ENCODE measurements around the gene NAT14. TPM values are rescaled to one million over a fixed set of nuclear protein-coding genes. Genes with fewer than 3 reads are reported as not detected.

NAT14 gene
- total RNA-seq, 1 experiment from 2014 or later: 93.1 TPM

GRCh38 chr19:55504981-55505380, 20.0 kb downstream of the NAT14 start:
- ATAC-seq (no peak), DNase-seq (ENCODE audit: low read depth, low spot score) (no peak)
- in situ Hi-C loops (cut with HindIII; ENCODE audit: low pct_unique_long_range_greater_than_20kb, low sequenced_read_pairs) (no loop called here), intact Hi-C loops (cut with micrococcal nuclease; ENCODE audit: unreplicated experiment) (no loop called here)
- H3K9me3 ChIP-seq (ENCODE audit: control insufficient read depth, insufficient read depth, low read depth, low read length): no peaks in the 10 kb centered on the region
- POLR2A ChIA-PET: no interaction called here
- no peak overlapping the region for H3K4me3 ChIP-seq (ENCODE audit: low read depth in 2 of 2, low read length in 2 of 2)
- no peaks in the 10 kb centered on the region for H3K4me1 ChIP-seq (ENCODE audit: control insufficient read depth, insufficient read depth, low read length)
- no peaks in the 10 kb centered on the region for H3K36me3 ChIP-seq (ENCODE audit: control insufficient read depth, insufficient read depth, low read length)
- no peak overlapping the region for H3K27ac ChIP-seq (ENCODE audit: low read length)
- BruUV-seq (replicated peaks): no TSS peak
- TF ChIP-seq SIN3A (IDR thresholded peaks at IDR 0.05; ENCODE audit: borderline replicate concordance, insufficient read depth, low read depth, low read length): no peak
- TF ChIP-seq TCF7L2 (IDR thresholded peaks at IDR 0.05; ENCODE audit: low read depth, low read length): no peak
- CTCF ChIA-PET: interaction anchor here (0.7 to 1.7 kb wide), 3 partner anchors 37 to 43 kb away, joined by 3 to 31 read pairs (median 3); no protein-coding TSS in a partner anchor
- no peaks in the 10 kb centered on the region for H3K27me3 ChIP-seq (ENCODE audit: control insufficient read depth, insufficient read depth, low read length)

DNA sequence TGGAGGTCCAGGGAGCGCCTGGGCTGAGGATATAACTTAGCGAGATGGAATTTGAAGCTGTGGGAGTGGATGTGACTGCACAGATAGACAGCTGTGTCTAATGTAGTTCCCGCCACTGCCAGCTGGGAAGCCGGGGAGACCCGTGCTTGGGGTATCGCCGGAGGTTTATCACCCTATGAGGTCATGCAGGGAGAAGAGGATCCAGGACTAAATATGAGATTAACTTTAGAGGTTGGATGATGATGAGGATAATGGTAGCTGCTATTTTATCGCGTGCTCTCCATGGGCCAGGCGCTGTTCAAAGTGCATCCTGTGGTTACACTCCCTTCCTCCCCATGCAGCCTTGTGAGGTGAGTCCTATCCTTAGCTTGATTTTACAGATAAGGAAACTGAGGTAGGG, 23.1 kb downstream of the NAT14 start:
- in situ Hi-C loops (cut with HindIII; ENCODE audit: low pct_unique_long_range_greater_than_20kb, low sequenced_read_pairs) (no loop called here), intact Hi-C loops (cut with micrococcal nuclease; ENCODE audit: unreplicated experiment) (no loop called here)
- POLR2A ChIA-PET: interaction anchor here (0.6 to 0.8 kb wide), 3 partner anchors 32 to 183 kb away, joined by 3 to 6 read pairs (median 4); partner anchors contain the start of genes ISOC2 and ZNF628
- TF ChIP-seq TCF7L2 (IDR thresholded peaks at IDR 0.05; ENCODE audit: low read depth, low read length) (no peak), REST (IDR thresholded peaks at IDR 0.05; ENCODE audit: insufficient read depth in 1 of 2, low read depth in 2 of 2, low read length in 1 of 2) (no peak), CTCF (IDR thresholded peaks at IDR 0.05) (no peak)
- CTCF ChIA-PET: interaction anchor here (0.5 to 0.7 kb wide), 3 partner anchors 9 to 165 kb away, joined by 3 to 4 read pairs (median 3); no protein-coding TSS in a partner anchor
- Histone ChIP-seq H3K36me3 (ENCODE audit: control insufficient read depth, insufficient read depth, low read length) (no peaks in the 10 kb centered on the region), H3K4me3 (ENCODE audit: low read depth in 2 of 2, low read length in 2 of 2) (no peak overlapping the region), H3K4me1 (ENCODE audit: control insufficient read depth, insufficient read depth, low read length) (no peaks in the 10 kb centered on the region), H3K9me3 (ENCODE audit: control insufficient read depth, insufficient read depth, low read depth, low read length) (no peaks in the 10 kb centered on the region), H3K27ac (ENCODE audit: low read length) (no peak overlapping the region), H3K27me3 (ENCODE audit: control insufficient read depth, insufficient read depth, low read length) (no peaks in the 10 kb centered on the region)
- no peak for ATAC-seq
- BruUV-seq (replicated peaks): no TSS peak
- DNase-seq (ENCODE audit: low read depth, low spot score): no peak

GRCh38 chr19:55516878-55517620, 32.1 kb downstream of the NAT14 start:
- peak; percentile 98 for TF ChIP-seq CTCF (IDR thresholded peaks at IDR 0.05)
- peak; percentile 74 for TF ChIP-seq POLR2AphosphoS5 (IDR thresholded peaks at IDR 0.05; ENCODE audit: low read depth, low read length)
- no peak for TF ChIP-seq TCF7L2 (IDR thresholded peaks at IDR 0.05; ENCODE audit: low read depth, low read length)
- peak; percentile 31; the same call in 1 of the 2 replicates for TF ChIP-seq SIN3A (IDR thresholded peaks at IDR 0.05; ENCODE audit: borderline replicate concordance, insufficient read depth, low read depth, low read length)
- peak in 1 of 2 experiments; percentile 71; a peak in 1 of 4 replicates for TF ChIP-seq REST (IDR thresholded peaks at IDR 0.05; ENCODE audit: insufficient read depth in 1 of 2, low read depth in 2 of 2, low read length in 1 of 2)
- intact Hi-C loops (cut with micrococcal nuclease; ENCODE audit: unreplicated experiment): loop anchor here (2.0 kb wide), 2 partner anchors 90 to 114 kb away; no protein-coding TSS in a partner anchor
- in situ Hi-C loops (cut with HindIII; ENCODE audit: low pct_unique_long_range_greater_than_20kb, low sequenced_read_pairs): no loop called here
- Histone ChIP-seq H3K4me3 (ENCODE audit: low read depth in 2 of 2, low read length in 2 of 2) (peak overlapping the region; percentile 37 to 51), H3K9me3 (ENCODE audit: control insufficient read depth, insufficient read depth, low read depth, low read length) (no peaks in the 10 kb centered on the region), H3K27ac (ENCODE audit: low read length) (peak overlapping the region; percentile 84), H3K4me1 (ENCODE audit: control insufficient read depth, insufficient read depth, low read length) (peaks cover 7% of the 10 kb centered on the region; the same call in 1 of the 2 replicates), H3K36me3 (ENCODE audit: control insufficient read depth, insufficient read depth, low read length) (no peaks in the 10 kb centered on the region), H3K27me3 (ENCODE audit: control insufficient read depth, insufficient read depth, low read length) (no peaks in the 10 kb centered on the region)
- no TSS peak for BruUV-seq (replicated peaks)
- DNase-seq (ENCODE audit: low read depth, low spot score): peak; percentile 81
- peak; percentile 99 for ATAC-seq
- CTCF ChIA-PET: interaction anchor here (0.6 to 1.2 kb wide), 3 partner anchors 9 to 114 kb away, joined by 3 to 10 read pairs (median 4); partner anchors contain the start of gene ZNF865
- POLR2A ChIA-PET: interaction anchor here (0.7 kb wide), 1 partner anchor 9 kb away, joined by 3 read pairs; no protein-coding TSS in a partner anchor

Measured in Panc1 (cell line).